ENCODE measurements around the gene BMPR1A.

GRCh38 chr10:86833969-86834368 lies 77.5 kb downstream of the BMPR1A start:
- TF ChIP-seq LEF1 (IDR thresholded peaks at IDR 0.05; ENCODE audit: borderline replicate concordance) = no peak
- TF ChIP-seq SP1 (IDR thresholded peaks at IDR 0.05) = no peak
- no peak for TF ChIP-seq ARNT (IDR thresholded peaks at IDR 0.05)
- no peak for TF ChIP-seq NFRKB (IDR thresholded peaks at IDR 0.05)
- no peak for TF ChIP-seq BHLHE40 (IDR thresholded peaks at IDR 0.05; ENCODE audit: borderline replicate concordance)
- no peak for TF ChIP-seq ZNF384 (IDR thresholded peaks at IDR 0.05)
- TF ChIP-seq SUZ12 (IDR thresholded peaks at IDR 0.05) = no peak
- TF ChIP-seq TARDBP (IDR thresholded peaks at IDR 0.05) = no peak
